Keratinocyte (primary cell): ENCODE data around the gene FUZ. TPM values are rescaled to one million over a fixed set of nuclear protein-coding genes. Genes with fewer than 3 reads are reported as not detected.

Source experiments
- DNase-seq: peaks from one replicate; pipeline ENCODE4 v3.0.0-alpha.2; 2011; ENCODE audit warnings: low read depth, missing footprints, low spot score
- FAIRE-seq: peaks from 2 replicates; lab custom pipeline; 2011; peaks lifted over from hg19 to GRCh38; lab: Jason Lieb, UNC
- H2AFZ ChIP-seq: 2 replicates; pipeline ENCODE4 v1.6.0; 2012; ENCODE audit warnings: low read length, control low read depth, inconsistent platforms; ENCODE audit not compliant: control insufficient read depth
- H3K27ac ChIP-seq: 2 replicates; pipeline ENCODE4 v1.5.1; 2011; ENCODE audit warnings: low read length; ENCODE audit not compliant: control insufficient read depth, insufficient read depth
- H3K27me3 ChIP-seq: 3 replicates; pipeline ENCODE4 v1.6.0; 2011; ENCODE audit warnings: low read length; ENCODE audit not compliant: control insufficient read depth, insufficient read depth; ENCODE audit errors: extremely low read depth
- H3K36me3 ChIP-seq, 2 experiments: 2 replicates in 1 of 2; 3 replicates in 1 of 2; pipeline ENCODE4 v1.5.1; 2011; ENCODE audit warnings: low read length in 2 of 2, mild to moderate bottlenecking in 1 of 2; ENCODE audit not compliant: control insufficient read depth in 2 of 2, insufficient read depth in 2 of 2; ENCODE audit errors: extremely low read depth in 1 of 2
- H3K4me1 ChIP-seq: 3 replicates; pipeline ENCODE4 v1.5.1; 2011; ENCODE audit warnings: low read length; ENCODE audit not compliant: control insufficient read depth, insufficient read depth; ENCODE audit errors: extremely low read depth
- H3K4me2 ChIP-seq: 3 replicates; pipeline ENCODE4 v1.6.0; 2011; ENCODE audit warnings: low read depth, low read length; ENCODE audit not compliant: control insufficient read depth, insufficient read depth; ENCODE audit errors: extremely low read depth
- H3K4me3 ChIP-seq, 3 experiments: fragments of 200-600 bp in 1 of 3; sonication (generic) in 1 of 3; 2 replicates in 2 of 3; 3 replicates in 1 of 3; pipeline ENCODE4 v1.5.1; 2011 to 2016; ENCODE audit warnings: low read length in 3 of 3, mild to moderate bottlenecking in 3 of 3, control low read depth in 2 of 3, inconsistent platforms in 1 of 3, low read depth in 1 of 3, mixed read lengths in 1 of 3, mixed run types in 1 of 3, moderate library complexity in 1 of 3; ENCODE audit not compliant: control insufficient read depth in 2 of 3, insufficient read depth in 2 of 3; ENCODE audit errors: extremely low read depth in 1 of 3
- H3K79me2 ChIP-seq: 2 replicates; pipeline ENCODE4 v1.6.0; 2012; ENCODE audit warnings: low read length; ENCODE audit not compliant: control insufficient read depth, insufficient read depth
- H3K9ac ChIP-seq: 3 replicates; pipeline ENCODE4 v1.6.0; 2011; ENCODE audit warnings: low read length; ENCODE audit not compliant: control insufficient read depth, insufficient read depth; ENCODE audit errors: extremely low read depth
- H3K9me1 ChIP-seq: 3 replicates; pipeline ENCODE4 v1.6.0; 2011; ENCODE audit warnings: low read length; ENCODE audit not compliant: control insufficient read depth, insufficient read depth; ENCODE audit errors: extremely low read depth
- H3K9me3 ChIP-seq: 2 replicates; pipeline ENCODE4 v1.5.1; 2012; ENCODE audit warnings: low read depth, low read length; ENCODE audit not compliant: control insufficient read depth
- H4K20me1 ChIP-seq: 3 replicates; pipeline ENCODE4 v1.6.0; 2011; ENCODE audit warnings: low read length; ENCODE audit not compliant: control insufficient read depth, insufficient read depth; ENCODE audit errors: extremely low read depth
- EZH2 ChIP-seq: IDR thresholded peaks from one replicate; pipeline ENCODE4 v1.6.1; 2012; ENCODE audit warnings: inconsistent platforms, mild to moderate bottlenecking, low read length, moderate library complexity
- dilution Hi-C: fragments of 300-500 bp; cut with MboI; formaldehyde crosslinking; loops from one replicate; pipeline ENCODE4 v1.7.0; 2020; ENCODE audit warnings: low sequenced_read_pairs; ENCODE audit not compliant: extremely low pct_ligation_motif_present
- polyA plus RNA-seq, 5 experiments: library from polyadenylated mRNA; depleted of rRNA in 3 of 5; stranded (reverse) in 3 of 5; stranded (forward) in 1 of 5; unstranded in 1 of 5; fragments of >200 nt; gene quantifications; 1 replicate in 1 of 5; 2 replicates in 3 of 5; 3 replicates in 1 of 5; pipeline versions ENCODE4 v1.2.1 to v1.2.3, GENCODE V29; 2011 to 2012; ENCODE audit warnings: missing spikeins in 2 of 5, low read depth in 1 of 5, low replicate concordance in 1 of 5
- TF ChIP-seq, protein P1 (sequence below), 3 experiments: IDR thresholded peaks in 1 of 3; conservative IDR thresholded peaks in 1 of 3; optimal IDR thresholded peaks in 1 of 3; 2 replicates in 2 of 3; 3 replicates in 1 of 3; pipeline versions ENCODE3 to v1.5.1; 2011; ENCODE audit warnings: low read length in 3 of 3, mild to moderate bottlenecking in 3 of 3, moderate library complexity in 2 of 3, control low read depth in 1 of 3, inconsistent platforms in 1 of 3; ENCODE audit not compliant: insufficient read depth in 2 of 3; ENCODE audit errors: extremely low read depth in 1 of 3

Gene FUZ
- polyA plus RNA-seq, 1 donor (not counting 4 experiments of a cell fraction or from before 2014, with no cell fraction given): 3.7 TPM

DNA sequence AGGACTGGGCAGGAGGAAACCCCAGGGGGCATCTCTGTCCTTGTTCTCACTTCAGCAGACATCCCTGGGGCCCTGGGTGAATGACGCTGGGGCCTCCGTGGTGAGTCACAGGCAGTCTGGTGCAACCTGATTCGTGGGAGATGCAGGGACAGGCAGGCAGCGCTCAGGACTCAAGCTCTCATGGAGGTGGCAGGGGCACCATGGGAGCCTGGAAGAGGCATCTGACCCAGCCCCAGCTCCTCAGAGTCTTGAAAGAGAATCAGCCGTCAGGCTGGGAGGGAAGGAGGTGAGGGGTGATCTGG, 23.9 kb upstream of the FUZ start:
- no peaks in the 10 kb centered on the region for H3K9me1 ChIP-seq
- no peaks in the 10 kb centered on the region for H4K20me1 ChIP-seq
- H3K4me1 ChIP-seq: no peaks in the 10 kb centered on the region
- H3K4me3 ChIP-seq: no peak overlapping the region
- FAIRE-seq (no peak), DNase-seq (no peak)
- dilution Hi-C loops: no loop called here
- no peaks in the 10 kb centered on the region for H3K9me3 ChIP-seq
- no peak overlapping the region for H3K27ac ChIP-seq
- no peaks in the 10 kb centered on the region for H3K79me2 ChIP-seq
- H3K9ac ChIP-seq: no peak overlapping the region
- H3K36me3 ChIP-seq: peaks cover 11 to 35% of the 10 kb centered on the region in 2 experiments
- H2AFZ ChIP-seq: no peak overlapping the region
- TF ChIP-seq, protein P1, sequence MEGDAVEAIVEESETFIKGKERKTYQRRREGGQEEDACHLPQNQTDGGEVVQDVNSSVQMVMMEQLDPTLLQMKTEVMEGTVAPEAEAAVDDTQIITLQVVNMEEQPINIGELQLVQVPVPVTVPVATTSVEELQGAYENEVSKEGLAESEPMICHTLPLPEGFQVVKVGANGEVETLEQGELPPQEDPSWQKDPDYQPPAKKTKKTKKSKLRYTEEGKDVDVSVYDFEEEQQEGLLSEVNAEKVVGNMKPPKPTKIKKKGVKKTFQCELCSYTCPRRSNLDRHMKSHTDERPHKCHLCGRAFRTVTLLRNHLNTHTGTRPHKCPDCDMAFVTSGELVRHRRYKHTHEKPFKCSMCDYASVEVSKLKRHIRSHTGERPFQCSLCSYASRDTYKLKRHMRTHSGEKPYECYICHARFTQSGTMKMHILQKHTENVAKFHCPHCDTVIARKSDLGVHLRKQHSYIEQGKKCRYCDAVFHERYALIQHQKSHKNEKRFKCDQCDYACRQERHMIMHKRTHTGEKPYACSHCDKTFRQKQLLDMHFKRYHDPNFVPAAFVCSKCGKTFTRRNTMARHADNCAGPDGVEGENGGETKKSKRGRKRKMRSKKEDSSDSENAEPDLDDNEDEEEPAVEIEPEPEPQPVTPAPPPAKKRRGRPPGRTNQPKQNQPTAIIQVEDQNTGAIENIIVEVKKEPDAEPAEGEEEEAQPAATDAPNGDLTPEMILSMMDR (optimal IDR thresholded peaks at IDR 0.05 in 1 of 3, IDR thresholded peaks at IDR 0.05 in 1 of 3, conservative IDR thresholded peaks at IDR 0.05 in 1 of 3; ENCODE audit: extremely low read depth in 1 of 3, insufficient read depth in 2 of 3, low read length in 3 of 3): no peak
- TF ChIP-seq EZH2: no peak
- no peak overlapping the region for H3K4me2 ChIP-seq
- H3K27me3 ChIP-seq: no peaks in the 10 kb centered on the region

DNA sequence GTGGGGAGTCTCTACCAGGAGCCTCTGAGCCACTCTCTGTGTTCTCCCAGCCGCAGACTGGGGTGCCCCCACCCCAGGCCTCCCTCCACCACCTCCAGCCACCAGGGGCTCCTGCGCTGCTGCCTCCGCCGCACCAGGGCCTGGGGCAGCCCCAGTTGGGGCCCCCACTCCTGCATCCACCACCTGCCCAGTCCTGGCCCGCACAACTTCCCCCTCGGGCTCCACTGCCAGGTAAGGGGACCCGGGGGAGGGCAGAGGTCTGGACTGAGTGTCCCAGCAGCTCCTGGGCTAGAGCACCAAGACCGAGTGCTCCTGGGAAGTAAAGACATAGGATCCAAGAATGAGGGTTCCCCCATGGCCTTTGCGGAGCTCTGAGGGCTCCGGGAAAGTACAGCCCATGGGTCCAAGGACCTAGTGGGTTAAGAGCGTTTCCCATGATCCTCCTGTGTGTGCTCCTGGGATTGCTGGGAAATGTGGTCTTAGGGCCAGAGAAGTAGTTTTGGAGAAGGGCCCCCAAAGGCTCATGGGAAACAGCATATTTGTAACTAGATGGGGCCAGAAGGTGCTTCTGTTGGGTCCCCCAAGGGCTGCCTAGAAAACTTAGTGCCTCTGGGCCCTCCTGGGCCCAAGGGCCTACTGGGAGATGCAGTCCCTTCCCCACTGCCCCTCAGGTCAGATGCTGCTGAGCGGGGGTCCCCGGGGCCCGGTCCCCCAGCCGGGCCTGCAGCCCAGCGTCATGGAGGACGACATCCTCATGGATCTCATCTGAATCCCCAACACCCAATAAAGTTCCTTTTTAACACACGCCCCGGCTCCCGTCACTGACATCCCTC, 23.3 kb upstream of the FUZ start:
- H3K4me3 ChIP-seq: no peak overlapping the region
- no peaks in the 10 kb centered on the region for H3K4me1 ChIP-seq
- no peak overlapping the region for H3K9ac ChIP-seq
- no peak overlapping the region for H3K4me2 ChIP-seq
- H3K79me2 ChIP-seq: no peaks in the 10 kb centered on the region
- H3K9me1 ChIP-seq: no peaks in the 10 kb centered on the region
- H3K27me3 ChIP-seq: no peaks in the 10 kb centered on the region
- no peak overlapping the region for H3K27ac ChIP-seq
- H3K36me3 ChIP-seq: peaks cover 15 to 39% of the 10 kb centered on the region in 2 experiments
- no peak overlapping the region for H2AFZ ChIP-seq
- dilution Hi-C loops: no loop called here
- TF ChIP-seq EZH2: no peak
- TF ChIP-seq, protein P1 (optimal IDR thresholded peaks at IDR 0.05 in 1 of 3, IDR thresholded peaks at IDR 0.05 in 1 of 3, conservative IDR thresholded peaks at IDR 0.05 in 1 of 3; ENCODE audit: extremely low read depth in 1 of 3, insufficient read depth in 2 of 3, low read length in 3 of 3): no peak
- FAIRE-seq (no peak), DNase-seq (no peak)
- no peaks in the 10 kb centered on the region for H3K9me3 ChIP-seq
- H4K20me1 ChIP-seq: no peaks in the 10 kb centered on the region
